ENCODE data around the gene BRAT1. TPM values are rescaled to one million over a fixed set of nuclear protein-coding genes. Genes with fewer than 3 reads are reported as not detected.
"Not testable (repeated sequence)": the region's sequence is repeated elsewhere in the genome, so short reads cannot be mapped to it uniquely, and the experiment has no call there.

The BRAT1 gene
- total RNA-seq, 3 donors from 2014 or later: 20.7 to 27.9 (median 22.1) TPM

GRCh38 chr7:2595258-2595860 lies 40.0 kb upstream of the BRAT1 start:
- intact Hi-C loops (cut with DNase I, micrococcal nuclease): no loop called here
- no peak for TF ChIP-seq CTCF (IDR thresholded peaks at IDR 0.05)
- no peak for ATAC-seq
- H3K36me3 ChIP-seq (ENCODE audit: low read depth): peaks cover 5% of the 10 kb centered on the region
- H3K9me3 ChIP-seq: no peaks in the 10 kb centered on the region
- H3K4me1 ChIP-seq (ENCODE audit: low read depth): no peaks in the 10 kb centered on the region
- DNase-seq: no peak
- no peak overlapping the region for H3K4me3 ChIP-seq

GRCh38 chr7:2594599-2594998 lies 39.3 kb upstream of the BRAT1 start:
- Histone ChIP-seq H3K36me3 (ENCODE audit: low read depth) (no peaks in the 10 kb centered on the region), H3K4me1 (ENCODE audit: low read depth) (no peaks in the 10 kb centered on the region), H3K9me3 (no peaks in the 10 kb centered on the region), H3K4me3 (no peak overlapping the region)
- intact Hi-C loops (cut with DNase I, micrococcal nuclease): no loop called here
- TF ChIP-seq CTCF (IDR thresholded peaks at IDR 0.05): no peak
- DNase-seq: no peak
- no peak for ATAC-seq

GRCh38 chr7:2593036-2593727 lies 37.9 kb upstream of the BRAT1 start:
- Histone ChIP-seq H3K4me3 (no peak overlapping the region), H3K9me3 (no peaks in the 10 kb centered on the region), H3K4me1 (ENCODE audit: low read depth) (no peaks in the 10 kb centered on the region), H3K36me3 (ENCODE audit: low read depth) (no peaks in the 10 kb centered on the region)
- no peak for ATAC-seq
- intact Hi-C loops (cut with DNase I, micrococcal nuclease): no loop called here
- DNase-seq: no peak
- no peak for TF ChIP-seq CTCF (IDR thresholded peaks at IDR 0.05)

GRCh38 chr7:2592375-2592865 lies 37.1 kb upstream of the BRAT1 start:
- intact Hi-C loops (cut with DNase I, micrococcal nuclease): no loop called here
- no peak for TF ChIP-seq CTCF (IDR thresholded peaks at IDR 0.05)
- ATAC-seq: no peak
- no peak for DNase-seq
- no peaks in the 10 kb centered on the region for H3K4me1 ChIP-seq (ENCODE audit: low read depth)
- no peaks in the 10 kb centered on the region for H3K9me3 ChIP-seq
- H3K4me3 ChIP-seq: no peak overlapping the region
- no peaks in the 10 kb centered on the region for H3K36me3 ChIP-seq (ENCODE audit: low read depth)

- H3K4me1 ChIP-seq (ENCODE audit: low read depth); H3K9me3 ChIP-seq; H3K36me3 ChIP-seq (ENCODE audit: low read depth); H3K4me3 ChIP-seq; intact Hi-C loops (cut with DNase I, micrococcal nuclease); DNase-seq; ATAC-seq: not testable (repeated sequence)
Measured at GRCh38 chr7:2589941-2590340, 34.6 kb upstream of the BRAT1 start.

- no peak overlapping the region for H3K4me3 ChIP-seq
- H3K9me3 ChIP-seq: no peaks in the 10 kb centered on the region
- no peak for TF ChIP-seq CTCF (IDR thresholded peaks at IDR 0.05)
- ATAC-seq (no peak), DNase-seq (no peak)
- no peaks in the 10 kb centered on the region for H3K36me3 ChIP-seq (ENCODE audit: low read depth)
- intact Hi-C loops (cut with DNase I, micrococcal nuclease): no loop called here
- H3K4me1 ChIP-seq (ENCODE audit: low read depth): no peaks in the 10 kb centered on the region
Measured at GRCh38 chr7:2589341-2589740, 34.0 kb upstream of the BRAT1 start.

All from mucosa of descending colon (tissue), 3 donors.